SK-N-MC (cell line): ENCODE data around the gene ROPN1B.

ENCODE experiments used
- EZH2 ChIP-seq: fragments of 200-600 bp; sonication (generic); IDR thresholded peaks from one replicate; pipeline ENCODE4 v1.6.1; 2017; ENCODE audit warnings: antibody characterized with exemption
- POLR2AphosphoS5 ChIP-seq: IDR thresholded peaks from 2 replicates; pipeline ENCODE4 v1.6.1; 2012; ENCODE audit warnings: mild to moderate bottlenecking, low read depth, low read length, borderline replicate concordance

- TF ChIP-seq POLR2AphosphoS5 (no peak), EZH2 (no peak)
Measured at GRCh38 chr3:125958511-125959316, 10.3 kb upstream of the ROPN1B start.
